HUDEP-2 (cell line): ENCODE measurements around the gene SACS.

Experiments used
- DNase-seq, 76 experiments: peaks; one replicate each; lab custom pipeline; 2025; ENCODE audit not compliant: unreplicated experiment in 76 of 76; lab: John Stamatoyannopoulos, UW

Gene SACS, protein sequence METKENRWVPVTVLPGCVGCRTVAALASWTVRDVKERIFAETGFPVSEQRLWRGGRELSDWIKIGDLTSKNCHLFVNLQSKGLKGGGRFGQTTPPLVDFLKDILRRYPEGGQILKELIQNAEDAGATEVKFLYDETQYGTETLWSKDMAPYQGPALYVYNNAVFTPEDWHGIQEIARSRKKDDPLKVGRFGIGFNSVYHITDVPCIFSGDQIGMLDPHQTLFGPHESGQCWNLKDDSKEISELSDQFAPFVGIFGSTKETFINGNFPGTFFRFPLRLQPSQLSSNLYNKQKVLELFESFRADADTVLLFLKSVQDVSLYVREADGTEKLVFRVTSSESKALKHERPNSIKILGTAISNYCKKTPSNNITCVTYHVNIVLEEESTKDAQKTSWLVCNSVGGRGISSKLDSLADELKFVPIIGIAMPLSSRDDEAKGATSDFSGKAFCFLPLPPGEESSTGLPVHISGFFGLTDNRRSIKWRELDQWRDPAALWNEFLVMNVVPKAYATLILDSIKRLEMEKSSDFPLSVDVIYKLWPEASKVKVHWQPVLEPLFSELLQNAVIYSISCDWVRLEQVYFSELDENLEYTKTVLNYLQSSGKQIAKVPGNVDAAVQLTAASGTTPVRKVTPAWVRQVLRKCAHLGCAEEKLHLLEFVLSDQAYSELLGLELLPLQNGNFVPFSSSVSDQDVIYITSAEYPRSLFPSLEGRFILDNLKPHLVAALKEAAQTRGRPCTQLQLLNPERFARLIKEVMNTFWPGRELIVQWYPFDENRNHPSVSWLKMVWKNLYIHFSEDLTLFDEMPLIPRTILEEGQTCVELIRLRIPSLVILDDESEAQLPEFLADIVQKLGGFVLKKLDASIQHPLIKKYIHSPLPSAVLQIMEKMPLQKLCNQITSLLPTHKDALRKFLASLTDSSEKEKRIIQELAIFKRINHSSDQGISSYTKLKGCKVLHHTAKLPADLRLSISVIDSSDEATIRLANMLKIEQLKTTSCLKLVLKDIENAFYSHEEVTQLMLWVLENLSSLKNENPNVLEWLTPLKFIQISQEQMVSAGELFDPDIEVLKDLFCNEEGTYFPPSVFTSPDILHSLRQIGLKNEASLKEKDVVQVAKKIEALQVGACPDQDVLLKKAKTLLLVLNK (N-terminal part only)

DNA sequence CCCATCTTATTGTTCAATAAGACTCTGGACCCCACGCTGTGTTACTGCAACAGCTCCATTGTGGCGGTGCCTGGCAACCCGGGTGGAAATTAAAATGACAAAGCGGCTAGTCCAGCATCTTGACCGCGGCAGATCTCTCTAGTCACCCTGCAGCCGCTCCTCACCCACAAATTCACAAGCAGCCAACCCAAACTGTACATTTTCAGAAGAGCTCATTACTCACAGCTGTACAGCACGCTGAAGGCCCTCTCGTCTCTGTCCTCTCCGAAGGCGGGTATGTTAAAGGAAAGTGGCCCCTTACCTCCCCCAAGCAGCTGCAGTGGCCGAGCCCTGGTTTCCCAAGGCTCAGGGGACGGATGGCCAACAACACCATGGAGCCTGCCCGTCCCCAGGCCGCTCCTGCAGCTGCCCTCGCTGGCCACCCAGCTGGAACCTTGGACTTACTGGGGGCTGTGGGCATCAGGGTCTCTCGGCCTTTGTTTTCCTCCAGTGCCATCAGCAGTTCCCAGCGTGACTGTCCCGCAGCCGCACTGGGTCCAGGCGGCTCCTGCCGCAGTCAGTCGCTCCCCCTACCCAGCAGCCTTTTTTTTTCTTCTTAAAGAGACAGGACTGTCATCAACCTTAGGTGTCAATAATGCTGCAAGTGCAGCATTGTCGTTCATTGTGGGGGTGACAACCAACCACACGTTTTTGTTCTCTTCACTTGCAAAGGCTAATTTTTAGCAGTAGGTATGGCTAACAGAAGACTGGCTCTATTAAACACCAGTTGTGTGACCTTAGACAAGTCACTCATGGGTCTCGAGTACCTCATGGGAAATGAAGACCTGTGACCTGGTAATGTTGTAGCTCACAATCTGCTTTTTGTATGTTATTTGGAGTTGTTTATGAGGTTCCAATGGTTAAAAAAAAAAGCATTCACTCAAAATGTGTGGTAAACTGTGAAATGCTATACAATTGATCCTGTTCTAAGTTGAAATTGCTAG lies at the start of gene SACS:
Gene SACS, minus strand, starts transcription at position 532 of the 983 bp plus-strand sequence. CDS start 22,463 bp downstream, outside the sequence.
- DNase-seq: no peak

DNA sequence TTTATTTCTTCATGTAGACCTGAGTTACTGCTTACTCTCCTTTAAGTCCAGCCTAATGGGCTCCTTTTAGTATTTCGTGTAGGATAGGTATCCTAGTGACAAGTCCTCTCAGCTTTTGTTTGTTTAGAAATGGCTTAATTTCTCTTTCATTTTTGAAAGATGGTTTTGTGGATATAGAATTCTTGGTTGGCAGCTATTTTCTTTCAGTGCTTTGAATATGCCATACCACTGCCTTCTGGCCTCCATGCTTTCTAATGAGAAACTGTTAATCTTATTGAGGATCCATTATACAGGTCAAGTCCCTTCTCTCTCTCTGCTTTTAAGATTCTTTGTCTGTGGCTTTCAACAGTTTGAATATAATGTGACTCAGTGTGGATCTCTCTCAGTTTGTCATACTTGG lies 46.8 kb upstream of the SACS start:
- no peak for DNase-seq

DNA sequence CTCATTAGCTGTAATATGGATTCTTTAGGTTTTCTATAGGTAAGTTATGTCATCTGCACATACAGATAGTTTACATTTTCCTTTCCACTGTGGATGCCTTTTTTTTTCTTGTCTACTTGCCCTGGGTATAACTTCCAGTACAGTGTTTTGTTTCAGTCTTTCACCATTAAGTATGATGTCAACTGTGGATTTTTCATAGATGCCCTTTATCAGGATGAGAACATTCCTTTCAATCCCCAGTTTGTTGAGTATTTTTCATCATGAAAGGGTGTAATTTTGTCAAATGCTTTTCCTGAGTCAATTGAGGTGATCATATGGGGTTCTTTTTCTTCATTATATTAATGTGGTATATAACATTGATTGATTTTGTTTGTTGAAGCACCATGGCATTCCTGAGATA lies 43.6 kb upstream of the SACS start:
- DNase-seq: no peak

DNA sequence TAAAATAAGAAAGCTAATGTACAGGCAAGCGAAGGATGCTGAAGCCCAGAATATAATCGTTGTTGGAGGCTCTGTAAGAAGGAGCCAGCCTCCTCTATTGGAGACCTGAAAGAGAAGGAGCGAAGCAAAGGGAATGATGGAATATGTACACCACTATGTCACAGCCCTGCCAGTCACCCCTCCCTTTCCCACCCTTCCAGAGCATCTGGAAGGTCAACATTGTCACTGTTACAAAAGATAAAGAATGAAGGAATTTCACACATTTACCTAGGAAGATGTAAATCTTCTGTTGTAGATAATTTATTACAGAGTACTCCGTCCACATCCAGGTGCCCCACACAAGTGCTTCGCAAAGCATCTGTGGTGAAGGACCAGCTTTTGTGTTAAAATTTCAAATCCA lies 39.7 kb upstream of the SACS start:
- DNase-seq: no peak

DNA sequence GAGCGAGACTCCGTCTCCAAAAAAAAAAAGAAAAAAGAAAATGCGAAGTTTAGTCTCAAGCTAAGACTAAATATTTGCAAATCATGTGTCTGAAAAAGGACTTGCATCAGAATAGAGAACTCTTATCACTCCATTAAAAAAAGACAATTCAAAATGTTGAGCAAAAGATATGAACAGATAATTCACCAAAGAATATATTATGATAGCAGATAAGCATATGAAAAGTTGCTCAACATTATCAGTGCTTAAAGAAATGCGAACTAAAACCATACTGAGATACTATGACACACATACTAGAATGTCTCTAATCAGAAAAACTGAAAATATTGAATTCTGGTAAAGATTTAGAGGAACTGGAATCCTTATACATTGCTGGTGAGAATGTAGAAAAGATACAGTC lies 38.7 kb upstream of the SACS start:
- DNase-seq: no peak

DNA sequence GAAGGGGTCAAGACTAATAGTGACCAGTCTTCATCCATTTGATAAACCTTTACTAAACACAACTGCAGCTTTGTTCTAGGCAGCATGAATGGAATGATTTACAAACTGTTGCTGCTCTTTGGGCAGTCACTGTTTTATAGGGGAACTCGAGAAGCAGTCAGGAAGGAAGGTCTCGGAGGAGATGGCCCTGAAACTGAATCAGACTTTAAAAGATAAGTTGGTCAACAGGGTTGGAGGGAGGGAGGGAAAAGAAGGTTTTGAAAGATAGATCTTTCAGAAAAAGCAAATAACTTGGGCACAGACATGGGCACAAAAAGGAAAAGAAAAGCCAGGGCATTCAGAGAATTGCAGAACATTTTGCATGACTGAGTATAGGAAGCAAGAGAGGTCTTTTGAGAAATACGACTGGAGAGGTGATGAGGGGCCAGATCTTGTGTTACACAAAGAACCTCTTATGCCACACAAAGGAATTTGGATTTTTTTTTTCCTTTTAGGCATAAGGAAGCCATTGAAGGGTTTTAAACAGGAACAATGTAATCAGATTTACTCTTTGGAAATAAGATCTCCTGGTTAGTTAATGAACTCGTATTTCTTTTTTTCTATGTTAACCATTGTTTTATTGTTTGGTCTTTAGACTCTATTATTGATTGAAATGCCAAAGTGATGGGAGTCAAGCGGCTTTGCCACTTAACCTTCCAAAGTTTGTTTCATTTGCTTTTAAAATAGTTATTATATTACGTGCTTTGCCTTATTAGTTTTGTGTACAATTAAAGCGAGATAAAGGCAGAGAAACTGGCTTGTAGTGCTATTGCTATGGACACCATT lies 37.5 kb upstream of the SACS start:
- no peak for DNase-seq

DNA sequence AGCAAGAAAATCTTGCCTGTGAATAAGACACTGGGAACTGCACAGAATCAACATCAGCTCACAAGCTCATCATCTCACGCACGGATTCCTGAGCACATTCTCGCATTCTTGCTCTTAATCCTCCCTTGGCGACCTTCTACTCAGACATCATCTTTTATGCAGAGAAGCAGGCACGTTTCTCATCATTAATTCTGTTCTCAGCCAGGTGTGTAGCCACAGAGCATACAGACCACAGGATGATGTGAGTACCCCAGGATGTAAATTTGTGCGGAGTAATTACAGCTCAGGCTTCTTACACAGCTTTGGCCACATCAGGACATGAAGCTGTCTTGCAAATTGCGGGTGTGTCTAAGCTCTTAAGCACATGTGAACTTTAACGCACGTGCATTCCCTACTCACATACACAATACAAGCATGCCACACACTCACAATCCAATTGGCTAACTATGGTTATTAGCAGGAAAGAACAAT lies 36.5 kb upstream of the SACS start:
- no peak for DNase-seq

DNA sequence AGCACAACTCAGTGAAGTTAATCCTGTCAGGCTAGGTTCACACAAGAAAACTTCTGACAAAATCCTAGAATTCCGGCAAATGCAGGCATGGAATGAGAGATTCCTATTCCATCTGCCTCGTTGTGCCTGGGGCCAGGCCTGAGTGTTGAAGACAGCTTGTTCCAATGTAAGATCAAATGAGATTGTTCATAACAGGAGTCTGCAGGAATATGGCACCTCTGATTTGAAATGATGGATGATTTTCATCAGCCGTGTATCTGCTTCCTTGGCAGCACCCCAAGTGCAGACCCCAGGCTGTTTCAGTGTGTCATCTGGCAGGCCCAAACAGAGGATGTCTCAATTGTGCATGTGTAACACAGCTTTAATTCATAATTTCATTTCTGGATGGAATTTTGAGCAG lies 35.3 kb upstream of the SACS start:
- no peak for DNase-seq

DNA sequence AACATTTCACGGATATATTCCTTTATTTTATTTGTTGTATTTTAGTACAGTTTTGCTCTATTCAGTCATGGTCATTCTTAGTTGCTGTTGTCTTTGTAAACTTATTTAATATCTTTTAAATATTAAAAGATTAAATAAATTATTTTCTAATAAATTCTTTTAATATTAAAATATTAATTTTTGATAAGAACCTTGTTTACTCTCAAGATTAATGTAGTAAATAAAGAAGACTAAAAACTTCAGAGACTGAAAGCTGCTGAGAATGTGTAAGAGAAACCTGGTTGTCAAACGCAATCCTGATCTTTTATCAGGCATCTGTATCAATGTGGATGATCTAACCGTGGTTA lies 34.4 kb upstream of the SACS start:
- DNase-seq: no peak

DNA sequence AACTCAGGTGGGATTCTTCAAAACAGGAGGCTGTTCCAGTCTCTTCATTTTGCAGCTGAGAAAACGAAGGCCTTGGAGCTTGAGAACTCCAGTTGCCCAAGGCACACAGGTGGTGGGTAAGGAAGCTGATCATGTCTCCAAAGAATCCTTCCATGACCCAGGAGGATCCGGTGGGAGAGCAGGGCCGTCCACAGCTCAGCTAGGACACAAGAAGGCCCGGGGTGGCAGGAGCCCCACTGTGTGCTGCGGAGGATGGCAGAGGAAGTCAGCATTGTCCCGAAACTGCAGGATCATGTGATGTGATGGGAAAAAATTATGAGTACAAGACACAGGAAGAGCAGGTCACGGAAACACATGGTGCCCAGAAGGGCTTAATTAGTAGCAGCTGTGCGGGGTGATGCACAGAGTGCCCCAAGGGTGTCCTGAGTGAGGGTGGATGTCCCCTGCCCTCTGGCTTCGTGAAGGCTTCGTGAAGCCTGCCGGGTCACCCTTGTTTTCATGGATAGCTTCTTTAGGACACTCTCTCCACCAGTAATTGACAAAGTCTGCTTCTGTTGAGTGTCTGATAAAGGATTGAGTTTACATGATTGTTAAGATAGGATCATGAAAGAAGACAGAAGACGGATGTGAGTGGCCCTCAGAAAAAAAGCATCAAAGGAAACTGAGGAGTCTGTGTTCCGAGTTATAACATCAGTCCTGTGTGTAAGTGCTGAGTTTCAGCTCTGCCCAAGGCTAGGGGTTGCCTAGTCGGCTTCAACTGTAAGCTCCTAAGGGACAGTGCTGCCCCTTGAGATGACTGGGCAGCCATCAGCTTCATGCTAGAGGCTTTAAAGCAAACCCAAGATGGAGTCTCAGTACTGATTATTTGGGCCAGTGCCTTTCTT lies 33.8 kb upstream of the SACS start:
- no peak for DNase-seq

DNA sequence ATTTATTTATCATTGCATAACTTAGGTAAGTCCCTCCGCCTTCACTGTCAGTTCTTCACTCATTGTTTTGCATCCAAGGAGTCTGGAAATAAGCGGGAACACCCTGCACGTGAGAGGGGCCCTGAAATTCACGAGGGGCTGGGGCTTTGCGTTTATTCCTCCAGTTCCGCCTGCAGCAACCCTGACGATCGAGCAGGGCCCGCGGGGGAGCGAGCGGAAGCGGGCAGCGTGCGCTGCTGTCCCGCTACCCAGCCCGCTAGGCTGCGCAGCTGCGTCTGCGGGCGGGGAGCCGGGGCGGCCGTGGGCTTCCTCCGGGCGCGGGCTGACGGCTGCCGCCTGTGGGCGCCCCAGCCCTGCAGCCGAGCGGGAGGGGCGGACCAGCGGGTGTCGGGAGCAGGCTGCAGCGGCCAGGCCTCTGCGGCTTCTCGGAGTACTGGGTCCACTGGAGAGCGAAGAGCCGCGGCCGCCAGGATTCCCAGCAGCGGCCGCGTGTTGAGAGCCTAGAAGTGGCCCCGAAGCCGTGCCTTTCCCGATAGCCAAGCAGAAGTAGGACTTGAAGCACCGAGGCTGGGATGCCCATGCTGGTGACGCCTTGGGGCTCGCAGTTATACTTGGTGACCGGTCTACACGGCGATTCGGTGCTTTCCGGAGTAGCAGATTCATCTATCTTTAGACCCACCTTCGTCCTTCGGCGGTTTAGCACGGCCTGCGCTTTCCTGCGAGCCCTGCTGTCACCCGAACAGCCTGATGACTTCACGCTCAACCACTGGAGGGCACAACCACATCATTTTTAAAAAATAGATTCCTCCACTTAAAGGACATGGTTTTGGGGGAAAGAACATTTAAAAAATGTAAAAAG lies 32.9 kb upstream of the SACS start:
- DNase-seq: peak in 69 of 76 experiments; percentile 2 to 70 (median 34)

DNA sequence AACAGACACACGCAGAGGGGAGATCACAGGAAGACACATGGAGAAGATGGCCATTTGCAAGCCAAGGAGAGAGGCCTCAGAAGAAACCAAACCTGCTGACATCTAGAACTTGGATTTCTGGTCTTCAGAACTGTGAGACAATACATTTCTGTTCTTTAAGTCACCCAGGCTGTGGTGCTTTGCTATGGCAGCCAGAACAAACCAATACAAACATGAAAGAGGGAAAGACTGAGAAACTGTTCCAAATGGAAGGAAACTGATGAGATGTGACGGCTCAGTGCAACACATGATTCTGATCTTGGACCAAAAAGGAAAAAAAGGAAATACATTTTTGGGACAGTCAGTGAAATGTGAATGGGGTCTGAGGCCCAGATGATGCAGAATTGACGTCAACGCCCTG lies 30.2 kb upstream of the SACS start:
- no peak for DNase-seq

DNA sequence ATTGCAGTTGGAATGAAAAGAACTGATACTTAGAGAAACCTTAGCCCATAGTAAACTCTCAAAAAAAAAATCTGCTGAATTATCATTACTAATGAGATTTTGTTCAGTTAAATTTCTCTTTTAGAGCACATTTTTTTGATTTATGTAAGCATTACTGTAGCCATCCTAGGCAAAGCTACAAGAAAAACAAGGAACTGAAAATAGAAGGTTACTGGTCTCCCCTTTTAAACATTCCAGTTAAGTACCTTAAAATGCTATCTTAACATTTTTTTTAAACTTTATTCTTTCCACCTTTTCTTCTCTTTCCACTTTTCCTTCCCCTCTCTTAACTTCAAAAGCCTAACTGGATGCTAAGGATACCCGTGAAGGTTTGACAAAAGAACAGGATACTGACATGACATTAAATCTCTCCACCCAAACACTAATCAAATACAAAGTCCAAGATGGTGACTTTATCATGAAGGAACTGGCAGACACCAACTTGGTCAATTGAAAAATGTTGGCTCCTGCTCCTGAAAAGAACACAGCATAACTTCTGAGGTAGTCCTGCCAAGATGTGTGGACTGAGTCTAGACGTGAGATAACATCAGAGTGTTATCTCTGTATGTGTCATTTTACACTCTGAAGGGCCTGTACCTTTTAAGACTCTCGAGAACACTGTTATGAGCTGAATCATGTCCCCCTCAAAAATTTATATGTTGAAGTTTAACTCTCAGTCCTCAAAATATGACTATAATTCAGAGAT lies 29.5 kb upstream of the SACS start:
- no peak for DNase-seq

DNA sequence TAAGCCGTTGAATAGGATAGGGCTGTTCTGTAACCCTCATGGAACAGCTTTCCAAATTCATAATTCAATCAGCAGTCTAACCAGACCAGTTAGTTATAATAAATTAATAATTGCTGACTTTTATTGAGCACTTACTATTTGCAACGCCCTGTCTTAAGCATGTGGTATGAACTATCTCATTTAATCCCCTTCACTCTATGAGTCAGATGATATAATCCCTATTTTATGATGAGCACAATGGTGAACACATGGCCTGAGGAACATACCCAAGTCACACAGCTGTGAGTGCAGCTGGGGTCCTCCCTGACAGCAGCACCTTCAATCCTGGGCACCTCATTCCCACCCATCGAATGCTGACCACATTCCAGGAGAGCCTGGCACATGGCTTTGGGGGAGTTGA lies 28.0 kb upstream of the SACS start:
- no peak for DNase-seq

DNA sequence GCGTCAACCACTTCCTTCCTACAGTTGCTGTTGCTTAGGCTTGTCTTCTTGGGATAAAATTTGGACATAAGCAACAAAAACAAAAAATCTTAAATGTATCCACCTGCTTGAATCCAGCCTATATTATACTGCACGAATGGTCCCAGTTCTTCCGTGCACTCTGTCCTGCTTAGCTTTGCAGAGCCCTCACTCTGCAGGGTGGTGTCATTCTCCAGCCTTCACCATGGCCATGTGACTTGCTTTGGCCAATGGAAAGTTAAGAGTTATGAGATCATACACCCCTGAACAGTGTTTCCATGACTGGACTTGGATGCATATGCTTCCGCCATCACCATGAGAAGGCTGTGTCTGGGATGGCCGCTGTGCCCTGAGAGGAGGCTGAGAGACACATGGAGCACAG lies 27.4 kb upstream of the SACS start:
- no peak for DNase-seq

DNA sequence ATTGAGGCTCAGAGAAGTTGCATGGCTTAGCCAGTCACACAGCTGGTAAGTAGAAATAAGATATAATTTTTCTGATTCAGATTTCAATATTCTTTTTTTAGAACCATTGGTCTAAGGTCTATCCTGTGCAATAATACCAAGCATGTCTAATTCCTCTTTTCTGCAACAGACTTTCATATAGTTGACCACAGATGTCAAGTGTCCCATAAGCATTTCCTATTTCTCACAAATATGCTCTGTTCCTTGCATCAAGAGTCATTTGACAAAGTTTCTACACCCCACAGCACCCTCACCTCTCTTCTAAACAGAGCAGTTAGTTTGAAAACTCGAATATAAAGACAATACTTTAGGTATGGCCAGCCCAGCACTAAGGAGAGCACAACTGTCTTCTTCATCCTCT lies 26.8 kb upstream of the SACS start:
- no peak for DNase-seq

DNA sequence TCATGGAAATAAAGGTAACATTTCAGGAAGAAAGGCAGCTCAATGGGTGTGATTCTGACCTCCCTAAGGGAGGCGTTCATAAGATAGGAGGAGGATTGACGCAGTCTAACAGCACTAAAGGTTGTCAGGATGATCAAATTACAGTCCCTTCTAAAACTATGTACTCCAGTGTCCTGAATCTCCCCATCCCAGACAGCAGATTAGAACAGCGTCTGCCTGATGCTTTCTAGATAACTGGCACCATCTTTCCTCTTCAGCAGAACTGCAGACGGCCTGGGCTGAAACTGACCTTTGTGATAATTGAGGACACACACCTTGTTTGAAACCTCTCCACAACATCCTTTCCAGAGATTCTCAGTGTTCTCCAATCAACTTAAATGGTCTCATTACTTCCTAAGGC lies 25.5 kb upstream of the SACS start:
- no peak for DNase-seq
